IPS DF 4.7 (cell line): ENCODE measurements around the gene RFTN1.

Experiments used
- DNase-seq: peaks from one replicate; pipeline ENCODE4 v3.0.0-alpha.2; 2013; ENCODE audit warnings: low spot score; ENCODE audit errors: extremely low read depth

Gene RFTN1

DNA sequence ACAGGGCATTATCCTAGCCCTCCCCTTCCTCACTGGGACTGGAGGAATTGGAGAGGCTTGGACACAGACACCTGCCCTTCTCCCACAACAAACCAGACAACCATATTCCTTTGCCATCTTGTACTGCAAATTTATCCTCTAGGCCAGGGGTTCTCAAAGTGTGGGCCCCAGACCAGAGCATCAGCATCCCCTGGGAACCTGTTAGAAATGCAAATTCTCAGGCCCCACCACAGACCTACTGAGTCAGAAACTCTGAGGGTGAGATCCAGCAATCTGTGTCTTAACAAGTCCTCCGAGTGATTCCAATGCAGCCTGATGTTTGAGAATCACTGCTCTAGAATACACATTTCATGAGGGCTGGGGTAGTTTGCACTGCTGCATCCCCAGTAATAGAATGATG is 133.1 kb downstream of the RFTN1 start:
- DNase-seq: no peak

DNA sequence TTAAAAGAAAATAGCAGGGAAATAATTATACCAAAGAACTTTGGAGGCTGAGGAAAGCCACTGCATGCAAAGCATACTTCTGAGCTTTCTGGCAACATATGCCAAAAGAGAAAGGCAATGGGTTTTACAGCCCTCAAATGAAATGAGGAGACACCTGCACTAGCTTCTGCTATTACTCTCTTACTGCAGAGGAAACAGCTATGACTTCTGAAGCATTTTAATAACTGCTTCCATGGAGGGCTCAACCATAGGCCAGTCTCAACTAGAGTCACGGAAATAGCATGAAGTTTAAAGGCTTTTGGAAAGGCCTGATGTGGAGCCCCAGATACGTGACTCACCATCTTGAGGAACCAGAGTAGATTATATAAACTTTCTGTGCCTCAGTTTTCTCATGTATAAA is 133.7 kb downstream of the RFTN1 start:
- no peak for DNase-seq

DNA sequence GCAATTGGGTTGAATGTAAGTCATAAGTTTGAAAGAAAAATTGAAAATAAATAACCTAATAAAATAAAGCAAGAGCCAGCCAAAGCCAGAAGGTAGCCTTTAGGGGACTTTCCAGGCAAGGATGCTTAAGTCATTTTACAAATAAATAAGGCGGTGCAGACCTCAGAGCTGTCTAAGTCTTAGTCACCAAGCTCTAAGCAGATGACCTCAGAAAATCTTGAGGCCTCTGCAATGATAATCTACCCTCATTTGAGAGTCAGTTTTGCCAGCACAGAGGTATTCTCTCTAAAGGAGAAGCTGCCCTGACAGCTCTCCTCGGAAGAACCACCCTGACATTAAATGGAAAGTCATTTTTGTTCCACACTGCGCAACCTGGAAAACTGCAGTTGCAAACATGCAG is 134.6 kb downstream of the RFTN1 start:
- DNase-seq: no peak

DNA sequence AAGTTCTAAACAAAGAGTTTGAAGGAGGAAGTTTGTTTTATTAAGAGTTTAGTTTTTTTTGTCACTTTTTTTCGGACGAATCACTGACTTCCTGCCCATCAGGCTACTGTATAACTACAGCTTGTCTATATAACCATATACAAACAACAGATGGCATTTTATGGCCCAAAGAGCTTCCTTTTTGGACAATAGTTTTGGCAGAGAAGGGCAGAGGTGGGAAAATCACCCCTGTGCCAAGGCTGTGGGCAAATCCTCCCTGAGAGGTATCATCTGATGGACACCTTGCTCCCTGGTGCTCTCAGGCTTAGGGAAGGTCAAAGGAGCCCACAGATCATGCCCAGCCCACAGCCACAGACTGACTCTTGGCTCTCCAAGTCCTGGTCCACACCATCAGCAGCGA is 135.1 kb downstream of the RFTN1 start:
- DNase-seq: no peak

DNA sequence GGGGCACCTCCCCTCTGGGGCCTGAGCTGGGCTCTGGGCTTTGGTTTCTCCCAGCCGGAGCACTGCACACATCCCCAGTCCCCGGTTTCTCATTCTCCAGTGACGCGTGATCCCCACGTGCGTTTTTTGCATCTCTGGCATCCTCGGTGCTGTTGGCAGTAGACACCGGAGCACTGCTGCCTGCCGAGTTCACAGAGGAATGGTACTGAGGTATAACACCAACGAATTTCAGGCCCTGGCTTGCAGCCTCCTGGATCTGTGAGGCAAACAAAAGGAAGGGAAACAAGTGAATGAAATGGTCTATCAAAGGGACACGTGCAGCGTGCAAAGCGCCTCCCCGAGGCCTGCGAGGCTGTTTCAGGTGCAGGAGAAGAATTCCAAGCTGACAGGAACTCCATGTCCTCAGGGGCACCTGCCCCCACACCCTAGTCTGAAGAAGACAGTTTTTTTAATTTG is 135.6 kb downstream of the RFTN1 start:
- DNase-seq: no peak

DNA sequence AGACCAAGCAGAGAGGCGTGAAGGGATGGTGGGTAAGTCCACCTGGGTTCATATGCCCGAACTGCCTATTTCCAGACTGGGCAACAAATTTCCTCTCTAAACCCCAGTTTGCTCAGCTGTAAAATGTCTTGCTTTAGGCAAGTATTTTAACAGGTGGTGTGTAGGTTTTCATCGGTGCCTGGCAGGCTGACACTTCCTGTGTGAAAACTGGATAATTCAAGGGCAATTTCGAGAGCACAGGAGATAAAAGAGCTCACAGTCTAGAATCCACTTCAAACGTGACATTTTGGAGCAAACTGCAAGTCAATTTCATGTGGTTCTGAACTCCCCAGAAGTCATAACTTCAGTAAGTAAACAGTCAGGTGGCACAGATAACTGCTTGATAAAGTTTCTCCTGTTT is 136.3 kb downstream of the RFTN1 start:
- no peak for DNase-seq

DNA sequence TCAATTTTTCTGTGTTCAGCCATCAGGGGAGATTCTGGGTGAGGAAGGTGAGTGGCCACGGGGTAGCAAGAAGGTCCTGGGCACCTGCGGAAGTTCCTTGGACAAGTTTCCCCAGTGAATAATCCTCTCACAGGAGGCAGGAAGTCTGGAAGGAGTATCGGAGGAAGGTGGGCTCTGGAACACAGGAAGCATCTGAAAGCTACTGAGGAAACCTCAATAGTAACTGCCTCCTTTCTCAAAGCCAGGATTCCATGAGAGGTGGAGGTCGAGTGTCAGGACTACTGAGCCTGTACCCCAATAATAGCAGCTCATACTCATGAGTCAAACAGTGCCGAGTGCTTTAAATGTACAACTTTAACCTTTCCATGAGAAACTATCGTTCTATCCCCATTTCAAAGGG is 137.6 kb downstream of the RFTN1 start:
- no peak for DNase-seq

DNA sequence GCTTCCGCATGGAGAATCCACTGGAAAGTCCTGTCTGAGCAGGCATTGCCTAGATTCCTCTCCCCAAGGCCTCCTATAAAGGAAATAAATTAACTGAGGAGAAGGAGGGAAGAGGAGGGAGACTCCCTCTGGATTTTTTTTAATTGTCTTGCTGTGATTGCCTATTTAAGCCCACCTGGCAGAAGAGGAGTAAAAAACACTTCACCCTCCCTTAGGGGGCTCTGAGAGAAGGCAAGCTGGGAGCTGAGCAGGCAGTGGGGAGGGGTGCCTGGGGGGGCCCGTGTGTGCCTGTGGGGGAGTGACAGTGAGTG is 138.6 kb downstream of the RFTN1 start:
- DNase-seq: no peak

DNA sequence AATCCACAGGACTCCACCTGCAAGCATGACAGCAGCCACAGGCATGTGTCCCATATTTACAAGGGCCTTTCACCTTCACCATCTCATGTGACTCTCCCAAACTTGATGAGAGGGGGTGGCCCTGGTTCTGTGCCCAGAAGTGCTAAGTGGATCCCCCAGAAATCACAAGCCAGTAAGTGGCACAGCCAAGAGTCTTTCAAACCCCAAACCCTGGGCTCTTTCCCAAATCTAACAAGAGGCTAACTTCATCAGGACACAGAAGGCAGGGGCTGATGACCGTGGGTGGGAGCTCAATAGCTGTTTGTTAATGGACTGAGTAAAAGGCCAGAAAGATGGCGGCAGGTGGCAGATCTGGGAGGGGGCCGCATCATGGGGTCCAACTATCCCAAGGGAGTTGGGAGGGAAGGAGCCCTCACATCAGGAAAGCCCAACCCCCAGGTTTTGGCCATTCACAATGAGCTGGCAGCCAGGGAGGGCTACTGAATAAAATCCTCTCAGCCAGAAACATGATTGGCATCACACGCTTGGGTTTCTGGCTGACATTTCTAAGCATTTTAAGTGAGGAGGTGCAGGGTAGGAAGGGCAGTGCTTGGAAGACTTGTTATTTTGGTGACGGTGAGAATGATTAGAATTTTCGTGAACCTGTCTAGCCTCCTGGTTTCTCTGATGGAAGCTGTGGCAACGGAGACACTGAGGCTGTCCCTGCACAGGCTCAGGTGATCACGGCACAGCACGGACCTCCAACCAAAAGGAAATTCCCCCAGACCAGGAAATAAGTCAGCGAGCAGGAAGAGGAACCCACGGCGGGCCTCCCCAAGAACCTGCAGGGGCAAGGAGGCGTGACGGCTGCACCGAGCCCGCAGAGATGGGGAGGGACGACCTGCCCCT is 139.2 kb downstream of the RFTN1 start:
- no peak for DNase-seq

DNA sequence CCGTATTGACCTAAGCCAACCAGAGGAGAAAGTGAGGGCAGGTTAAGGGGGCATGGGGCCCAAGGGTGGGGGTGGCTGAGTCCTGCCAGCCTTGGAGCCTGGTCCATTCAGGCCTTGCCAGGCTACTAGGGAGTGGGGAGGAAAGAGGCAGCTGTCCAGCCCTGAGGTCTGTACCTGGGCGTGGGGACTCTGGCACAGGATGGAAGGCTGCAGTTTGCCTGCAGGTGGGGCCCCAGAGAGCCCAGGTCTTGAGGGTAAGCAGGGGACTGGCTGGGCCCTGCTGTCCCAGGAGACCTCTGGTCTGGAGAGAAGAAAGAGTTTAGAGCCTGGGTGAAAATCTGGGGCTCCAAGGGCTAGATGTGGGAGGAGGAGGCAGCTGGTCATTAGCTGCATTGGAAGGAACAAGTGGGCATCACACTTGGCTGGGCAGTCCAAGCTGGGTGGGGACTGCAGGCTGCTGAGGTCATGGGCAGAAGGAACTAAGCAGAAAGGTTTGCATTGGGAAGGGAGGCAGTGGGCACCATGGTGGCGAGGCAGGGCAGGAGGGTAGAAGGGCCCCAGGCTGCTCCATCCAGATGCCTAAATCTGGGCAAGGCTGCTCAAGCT is 140.1 kb downstream of the RFTN1 start:
- DNase-seq: no peak

DNA sequence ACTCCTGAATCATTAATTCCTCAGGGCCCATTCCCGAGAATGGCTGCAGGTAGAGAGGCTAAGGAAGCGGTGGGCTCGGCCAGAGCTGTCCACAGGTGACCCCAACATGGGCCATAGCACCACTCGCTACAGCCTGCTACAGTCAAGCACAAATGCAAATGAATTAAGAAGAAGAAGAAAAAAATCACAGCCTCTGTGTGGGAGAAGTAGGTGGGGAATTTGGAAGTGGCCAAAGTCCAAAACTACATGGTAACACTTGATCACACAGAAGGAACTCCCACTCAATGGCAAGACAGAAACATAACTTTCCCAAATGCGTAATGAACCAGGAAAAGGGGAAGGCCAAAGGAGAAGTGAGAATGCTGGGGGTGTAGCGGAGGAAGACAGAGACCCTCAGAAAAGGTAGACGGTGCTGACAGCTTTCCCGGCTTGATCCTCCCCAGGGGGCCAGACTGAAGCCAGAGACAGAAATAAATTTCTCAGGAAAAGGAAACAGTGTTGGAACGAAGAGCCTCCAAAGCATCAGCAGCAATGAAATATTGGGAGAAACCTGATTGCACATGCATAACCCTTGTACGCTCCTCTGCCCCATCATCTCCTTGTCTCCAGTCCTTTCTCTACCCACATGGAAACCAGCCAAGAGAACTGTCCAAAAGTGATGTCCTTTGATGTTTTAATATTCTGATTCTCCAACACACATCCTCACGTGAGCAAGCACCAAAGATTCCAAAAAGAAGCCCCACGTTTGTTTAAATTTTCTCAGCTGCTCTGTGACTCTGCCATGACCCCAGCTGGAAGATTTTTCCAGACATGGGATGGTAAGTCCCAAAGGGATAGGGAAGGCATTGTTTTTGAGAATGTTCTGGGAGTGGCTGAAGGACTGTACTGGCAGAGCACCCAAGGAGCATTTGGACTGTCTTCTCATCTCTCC is 140.9 kb downstream of the RFTN1 start:
- DNase-seq: no peak

DNA sequence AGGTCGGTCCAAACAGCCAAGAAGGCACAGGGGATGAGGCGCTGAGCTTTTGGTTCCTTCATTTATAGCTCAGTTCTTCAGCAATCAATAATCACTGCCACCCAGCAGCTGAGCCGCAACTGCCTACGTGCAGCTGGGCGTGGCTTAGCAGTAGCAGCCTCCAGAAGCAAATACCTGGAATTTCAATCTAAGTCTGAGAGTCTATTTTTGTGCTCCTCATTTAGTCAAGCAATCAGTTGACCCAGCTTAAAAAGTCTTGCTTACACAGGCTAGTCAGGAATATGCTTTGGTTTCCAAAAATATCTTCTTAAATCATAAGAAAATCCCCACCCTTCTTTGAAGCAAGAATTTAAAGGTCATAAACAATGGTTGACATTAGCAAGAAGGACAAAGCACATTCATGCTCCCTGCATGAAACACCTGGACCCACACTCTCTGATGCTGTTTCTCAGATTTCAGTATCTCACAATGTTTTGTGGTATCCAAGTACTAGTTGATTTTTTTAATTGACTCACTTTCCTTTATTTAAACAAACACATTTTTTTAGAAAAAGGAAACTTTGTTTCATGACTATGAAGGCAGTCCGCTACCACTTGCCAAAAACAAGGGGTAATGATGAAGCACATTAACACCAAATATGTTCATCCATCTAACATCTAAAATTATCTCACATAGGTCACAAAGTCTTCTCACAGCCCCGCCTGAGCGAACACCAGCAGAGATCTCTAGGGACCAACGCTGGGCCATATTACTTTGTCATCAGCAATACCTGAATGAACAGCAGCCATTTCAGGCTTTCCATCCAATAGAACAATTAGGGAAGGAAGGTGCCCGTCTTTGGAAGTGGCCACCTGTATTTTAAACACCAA is 142.4 kb downstream of the RFTN1 start:
- no peak for DNase-seq

DNA sequence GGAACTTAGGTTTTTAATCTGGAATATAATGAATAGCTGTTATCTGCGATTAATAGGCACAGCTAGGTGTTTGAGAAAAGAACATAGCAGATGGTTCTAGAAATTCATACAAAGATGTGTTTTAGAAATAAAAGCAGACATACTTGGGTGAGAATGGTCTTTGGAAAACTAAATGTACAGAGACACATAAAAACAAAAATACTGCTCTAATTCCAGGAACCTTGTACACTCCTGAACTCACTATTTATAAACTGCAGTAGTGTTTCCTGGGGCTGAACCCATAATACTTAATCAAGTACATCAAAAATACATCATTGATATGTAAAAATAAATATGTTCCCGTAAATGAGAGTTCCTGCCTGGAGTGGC is 143.0 kb downstream of the RFTN1 start:
- no peak for DNase-seq

DNA sequence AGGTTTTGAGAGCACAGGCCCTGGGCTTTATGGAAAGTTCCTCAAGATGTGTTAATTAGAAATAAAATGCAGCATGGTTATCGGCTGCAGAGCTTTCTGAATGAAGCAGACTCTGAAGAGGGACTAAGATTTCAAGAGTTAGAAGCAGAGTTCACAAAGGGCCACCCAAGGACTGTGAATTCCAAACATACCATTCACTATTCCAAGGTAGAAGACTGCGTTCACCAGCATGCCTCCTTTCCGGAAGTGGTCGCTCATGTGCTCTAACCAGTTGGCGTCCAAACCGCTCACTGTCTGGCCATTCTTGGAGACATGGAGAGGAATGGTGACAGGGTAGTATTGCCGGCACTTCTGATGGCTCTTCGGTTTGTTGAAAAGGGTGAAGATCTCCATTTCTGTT is 143.6 kb downstream of the RFTN1 start:
- DNase-seq: peak; percentile 58

DNA sequence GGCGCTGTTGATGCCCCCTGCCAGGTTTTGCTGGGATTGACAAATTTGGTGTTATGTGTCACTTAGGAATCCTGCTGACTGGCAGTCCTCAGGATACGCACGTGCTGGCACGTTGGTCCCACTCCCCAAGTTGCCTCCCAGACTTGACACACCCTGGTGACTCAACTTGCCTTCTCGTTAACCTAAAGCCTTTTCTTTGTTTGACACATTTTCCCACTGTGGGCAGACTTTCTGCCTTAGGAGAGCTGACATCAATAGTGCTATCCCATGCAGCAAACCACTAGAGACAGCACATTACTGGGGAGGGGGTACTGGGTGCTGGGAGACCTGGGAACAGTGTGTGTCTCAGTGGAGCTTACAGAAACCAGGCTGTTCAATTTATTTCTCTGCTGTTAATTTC is 144.2 kb downstream of the RFTN1 start:
- DNase-seq: no peak

DNA sequence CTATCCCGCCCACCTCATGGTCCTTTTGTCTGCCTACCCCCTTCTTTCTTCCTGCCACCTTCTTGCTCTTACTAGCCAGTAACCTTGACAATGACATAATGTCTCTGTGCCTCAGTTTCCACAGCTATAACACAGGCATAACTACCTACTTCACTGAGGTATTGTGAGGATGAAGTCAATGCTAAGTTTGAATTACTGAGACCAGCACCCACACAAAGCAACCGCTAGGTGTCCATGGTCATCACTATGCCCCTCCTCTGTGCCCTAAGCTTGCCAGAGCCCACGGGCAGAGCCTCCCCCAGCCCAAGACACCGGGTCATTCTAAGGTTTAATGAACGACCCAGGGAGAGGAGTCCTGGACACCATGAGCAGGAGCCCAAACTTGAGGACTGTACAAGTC is 146.9 kb downstream of the RFTN1 start:
- no peak for DNase-seq

DNA sequence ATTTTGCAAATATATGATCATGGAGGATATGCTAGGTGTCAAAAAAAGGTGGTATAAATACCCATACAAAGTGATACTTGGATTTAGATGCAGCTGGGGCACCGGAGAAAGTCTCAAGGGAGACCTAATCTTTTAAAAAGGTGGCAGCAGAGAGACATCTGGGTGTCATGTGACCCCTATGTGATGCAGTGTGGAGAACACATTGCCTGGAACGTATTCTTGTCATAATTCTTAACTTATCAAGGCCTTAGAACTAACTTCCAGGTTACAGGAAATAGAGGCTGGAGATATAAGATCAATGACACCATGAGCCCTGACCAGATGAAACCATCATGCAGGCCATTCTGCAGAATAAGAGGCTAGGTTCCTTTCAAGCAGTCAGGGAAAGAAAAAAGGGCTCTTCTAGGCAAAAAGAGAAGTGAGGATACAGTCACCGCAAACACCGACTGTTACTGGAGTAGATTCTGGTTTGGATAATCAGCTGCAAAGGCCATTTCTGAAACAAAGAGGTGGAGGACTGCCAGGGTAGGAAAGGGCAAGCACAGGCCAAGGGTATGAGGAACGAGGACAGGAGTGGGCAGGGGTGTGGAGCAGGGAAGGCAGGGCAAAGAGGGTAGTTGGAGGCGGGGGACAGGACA is 147.9 kb downstream of the RFTN1 start:
- no peak for DNase-seq

DNA sequence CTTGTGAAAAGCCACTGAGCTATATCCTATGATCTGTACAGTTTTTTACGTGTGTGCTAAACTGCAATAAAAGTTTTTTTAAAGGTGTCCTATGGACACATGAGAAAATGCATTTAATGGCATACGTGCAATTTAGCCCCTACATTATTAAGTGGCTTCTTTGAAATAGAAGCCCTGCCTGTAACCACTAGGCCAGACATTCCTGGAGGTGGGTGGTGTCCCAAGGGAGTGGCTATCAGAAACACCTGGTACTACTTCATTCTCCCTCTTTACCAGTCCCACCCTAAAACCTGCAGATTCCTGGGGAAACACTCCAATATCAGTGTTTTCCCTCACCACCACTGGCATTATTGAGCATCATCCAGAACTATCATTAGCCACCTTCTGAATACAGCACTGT is 148.5 kb downstream of the RFTN1 start:
- no peak for DNase-seq

DNA sequence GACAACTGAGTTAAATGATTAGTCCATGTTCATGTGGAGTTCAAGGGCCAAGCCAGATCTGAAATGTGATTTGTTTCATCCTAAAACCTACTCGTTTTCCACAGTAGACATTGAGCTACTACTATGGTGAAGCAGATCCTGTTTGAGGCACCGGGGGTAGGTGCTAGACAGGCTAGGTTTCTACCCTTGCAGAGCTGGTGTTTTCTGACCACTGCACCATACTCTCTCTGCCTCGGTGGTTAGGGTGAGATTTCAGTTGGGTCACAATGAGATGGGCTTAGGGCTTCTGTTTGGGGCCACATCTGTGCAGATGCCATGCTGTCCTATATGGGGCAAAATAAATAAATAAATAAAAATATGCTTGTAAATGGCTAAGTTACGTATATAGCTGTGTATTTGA is 149.2 kb downstream of the RFTN1 start:
- no peak for DNase-seq

DNA sequence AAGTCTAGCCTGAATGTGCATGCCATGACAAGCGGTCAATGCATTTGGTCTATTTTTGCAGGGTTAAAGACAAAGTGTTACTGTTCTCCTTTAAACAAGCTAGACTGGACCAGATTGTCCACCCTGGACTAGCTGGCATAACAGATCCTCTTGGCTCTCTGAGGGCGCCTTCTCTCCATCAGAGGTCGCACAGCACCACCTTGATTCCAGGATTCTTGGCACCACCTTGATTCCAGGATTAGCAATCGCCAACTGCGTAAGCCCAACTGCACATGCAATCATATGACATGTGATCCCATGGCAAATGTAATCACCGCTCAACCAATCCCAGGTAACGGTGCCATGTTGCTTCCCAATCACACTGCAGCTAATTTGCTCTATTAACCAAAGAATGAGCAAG is 149.9 kb downstream of the RFTN1 start:
- no peak for DNase-seq

DNA sequence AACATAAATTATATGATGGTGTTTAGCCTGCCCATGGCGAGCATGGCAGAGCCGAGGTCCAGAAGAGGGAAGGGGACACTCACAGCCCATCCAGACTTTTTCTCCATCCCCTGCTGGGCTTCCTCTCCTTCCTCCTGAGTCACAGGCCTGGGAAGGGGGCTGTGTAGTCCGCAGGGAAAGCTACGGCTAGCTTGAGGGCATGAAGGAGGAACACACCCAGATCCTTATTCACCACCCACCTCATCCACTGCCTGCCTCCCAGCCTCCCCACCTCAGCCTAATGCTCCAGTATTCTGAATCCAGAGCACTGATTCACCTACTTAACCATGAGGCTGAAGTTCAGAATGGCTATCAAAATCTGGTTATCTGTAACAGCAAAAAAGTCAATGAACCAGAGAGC is 150.7 kb downstream of the RFTN1 start:
- no peak for DNase-seq
